Suprapubic skin (tissue), 4 donors: Measurements from ENCODE around the gene MCM5.

ENCODE experiments used
- CTCF ChIP-seq, 2 donors: fragments of 200-600 bp in 1 of 2; fragments of 450-650 bp in 1 of 2; sonication (generic) in 1 of 2; IDR thresholded peaks; one replicate each; pipeline ENCODE4 v1.5.1; 2016 to 2019; ENCODE audit warnings: antibody characterized with exemption in 2 of 2, mild to moderate bottlenecking in 1 of 2, moderate library complexity in 1 of 2
- EP300 ChIP-seq: sonication (generic); formaldehyde crosslinking; IDR thresholded peaks from one replicate; pipeline ENCODE4 v1.6.1; 2017; ENCODE audit warnings: antibody characterized with exemption
- POLR2A ChIP-seq, 2 donors: fragments of 450-650 bp; IDR thresholded peaks; one replicate each; pipeline ENCODE4 v1.6.1; 2017; ENCODE audit warnings: antibody characterized with exemption in 2 of 2, mild to moderate bottlenecking in 2 of 2, moderate library complexity in 2 of 2
- POLR2AphosphoS5 ChIP-seq, 3 donors: sonication (generic); formaldehyde crosslinking; IDR thresholded peaks; one replicate each; pipeline ENCODE4 v1.6.1; 2017; ENCODE audit warnings: antibody characterized with exemption in 3 of 3

GRCh38 chr22:35426801-35427140, 26.8 kb downstream of the MCM5 start:
- no peak for TF ChIP-seq CTCF (IDR thresholded peaks at IDR 0.05)
- no peak for TF ChIP-seq POLR2A (IDR thresholded peaks at IDR 0.05)
- no peak for TF ChIP-seq POLR2AphosphoS5 (IDR thresholded peaks at IDR 0.05)
- TF ChIP-seq EP300: no peak
